GM12878 (cell line): ENCODE results near the gene SLC13A2. TPM values are rescaled to one million over a fixed set of nuclear protein-coding genes. Genes with fewer than 3 reads are reported as not detected.
A peak's percentile ranks its signal among the peaks of the same experiment; 100 is the strongest.

ENCODE experiments used
- ATAC-seq: fragments of 200-7000 bp; cut with Tn5 transposase; 3 replicates; pipeline ENCODE4 v1.9.1; 2020; ENCODE audit warnings: mild to moderate bottlenecking, moderate library complexity
- BruUV-seq: library from RNA; stranded (reverse); fragments of 400-500 nt; replicated peaks from 2 replicates; lab custom pipeline; 2021; lab: Mats Ljungman, UMichigan
- CTCF ChIA-PET: fragments of 300-600 bp; sonication (Branson Sonifier 250); formaldehyde crosslinking; extraction: SDS; loops from one replicate; lab custom pipeline; 2021; ENCODE audit warnings: inconsistent platforms; lab: Yijun Ruan, JAX
- POLR2A ChIA-PET: fragments of 350-600 bp; formaldehyde crosslinking; extraction: SDS; loops from one replicate; lab custom pipeline; 2021; ENCODE audit warnings: inconsistent platforms; lab: Charles Lee
- RAD21 ChIA-PET: fragments of 300-600 bp; sonication (Branson Sonifier 250); formaldehyde crosslinking; loops from one replicate; lab custom pipeline; 2023; ENCODE audit warnings: antibody characterized with exemption; ENCODE audit not compliant: unreplicated experiment; lab: Charles Lee
- SMC1A ChIA-PET: fragments of 300-600 bp; sonication (Branson Sonifier 250); formaldehyde crosslinking; loops from one replicate; lab custom pipeline; 2023; ENCODE audit not compliant: unreplicated experiment, uncharacterized antibody; lab: Charles Lee
- DNase-seq: peaks from one replicate; pipeline ENCODE4 v3.0.0-alpha.2; 2011; ENCODE audit warnings: low read depth, low spot score
- FAIRE-seq: peaks from 3 replicates; lab custom pipeline; 2011; peaks lifted over from hg19 to GRCh38; lab: Jason Lieb, UNC
- H2AFZ ChIP-seq: 2 replicates; pipeline ENCODE4 v1.6.0; 2011; ENCODE audit warnings: low read depth, low read length, control low read depth; ENCODE audit not compliant: control insufficient read depth
- H3K27ac ChIP-seq: 2 replicates; pipeline ENCODE4 v1.5.1; 2011; ENCODE audit warnings: control low read depth; ENCODE audit not compliant: control insufficient read depth, insufficient read depth
- H3K27me3 ChIP-seq, 2 experiments: replicated peaks in 1 of 2; 2 replicates each; pipeline versions ENCODE4 v1.6.0 to v1.6.1; 2011; ENCODE audit warnings: low read length in 1 of 2; ENCODE audit not compliant: control insufficient read depth in 2 of 2, insufficient read depth in 2 of 2
- H3K36me3 ChIP-seq, 2 experiments: 2 replicates each; pipeline ENCODE4 v1.5.1; 2011; ENCODE audit warnings: low read length in 1 of 2; ENCODE audit not compliant: control insufficient read depth in 2 of 2, insufficient read depth in 2 of 2
- H3K4me1 ChIP-seq: 2 replicates; pipeline ENCODE4 v1.6.1; 2011; ENCODE audit warnings: mild to moderate bottlenecking, low read length, moderate library complexity, mixed read lengths; ENCODE audit not compliant: control insufficient read depth, insufficient read depth
- H3K4me2 ChIP-seq: 2 replicates; pipeline ENCODE4 v1.6.0; 2011; ENCODE audit warnings: control low read depth; ENCODE audit not compliant: control insufficient read depth, insufficient read depth
- H3K4me3 ChIP-seq: fragments of 200-600 bp; sonication (generic); 2 replicates; pipeline ENCODE4 v1.5.1; 2016
- H3K79me2 ChIP-seq: 2 replicates; pipeline ENCODE4 v1.6.0; 2011; ENCODE audit warnings: low read length; ENCODE audit not compliant: control insufficient read depth, insufficient read depth
- H3K9ac ChIP-seq: 2 replicates; pipeline ENCODE4 v1.8.0; 2011; ENCODE audit warnings: low read length, control low read depth, mixed read lengths; ENCODE audit not compliant: control insufficient read depth, insufficient read depth
- H3K9me3 ChIP-seq: replicated peaks from 3 replicates; pipeline ENCODE4 v1.5.1; 2011; ENCODE audit warnings: mild to moderate bottlenecking, low read length; ENCODE audit not compliant: control insufficient read depth, insufficient read depth
- H4K20me1 ChIP-seq: 2 replicates; pipeline ENCODE4 v1.6.0; 2011; ENCODE audit not compliant: control insufficient read depth, insufficient read depth
- CBX5 ChIP-seq: sonication (generic); IDR thresholded peaks from 2 replicates; pipeline ENCODE4 v1.6.1; 2016; ENCODE audit warnings: low read depth, moderate library complexity, mild to moderate bottlenecking, inconsistent platforms
- CEBPZ ChIP-seq: fragments of 150-350 bp; IDR thresholded peaks from 2 replicates; pipeline ENCODE4 v1.6.1; 2016; ENCODE audit warnings: low read depth, low read length
- ETV6 ChIP-seq, 2 experiments: fragments of 450-650 bp in 1 of 2; IDR thresholded peaks in 1 of 2; conservative IDR thresholded peaks in 1 of 2; 2 replicates each; pipeline ENCODE4 v1.6.1; 2014; ENCODE audit warnings: antibody characterized with exemption in 1 of 2, borderline replicate concordance in 1 of 2, low read depth in 1 of 2, mild to moderate bottlenecking in 1 of 2, moderate library complexity in 1 of 2
- NFIC ChIP-seq: IDR thresholded peaks from 2 replicates; pipeline ENCODE4 v1.6.1; 2012; ENCODE audit warnings: low read depth, mild to moderate bottlenecking, inconsistent platforms, low read length, moderate library complexity
- TCF7 ChIP-seq: IDR thresholded peaks from 2 replicates; pipeline ENCODE4 v1.6.1; 2014; ENCODE audit warnings: antibody characterized with exemption, borderline replicate concordance
- ZBED1 ChIP-seq: IDR thresholded peaks from 2 replicates; pipeline ENCODE4 v1.6.1; 2016; ENCODE audit warnings: borderline replicate concordance
- ZNF217 ChIP-seq: fragments of 450-650 bp; IDR thresholded peaks from 2 replicates; pipeline ENCODE4 v1.6.1; 2017; ENCODE audit warnings: antibody characterized with exemption, mild to moderate bottlenecking
- ZNF274 ChIP-seq: IDR thresholded peaks from one replicate; pipeline ENCODE4 v1.8.0; 2011; ENCODE audit not compliant: insufficient read length, insufficient read depth
- WGBS: methylation state at CpG from one replicate; pipeline ENCODE4 v1.1.6; 2016; ENCODE audit warnings: low lambda C conversion rate; ENCODE audit not compliant: insufficient replicate concordance, insufficient coverage; ENCODE audit errors: missing lambda C conversion rate; 5-methylcytosine and 5-hydroxymethylcytosine counted together
- in situ Hi-C: fragments of 300-500 bp; cut with MboI; formaldehyde crosslinking; loops from 9 replicates; pipeline ENCODE4 v1.14.3; 2018; ENCODE audit warnings: mixed read lengths
- intact Hi-C: fragments of 100-400 bp; cut with micrococcal nuclease; formaldehyde crosslinking; loops from one replicate; pipeline ENCODE4 v1.14.2; 2022; ENCODE audit not compliant: unreplicated experiment
- polyA plus RNA-seq, 11 experiments: library from polyadenylated mRNA; depleted of rRNA in 4 of 11; unstranded in 6 of 11; stranded (reverse) in 5 of 11; fragments of >200 nt; fragmentation: Nextera tagmentation in 4 of 11; fragmentation: Illumina TruSeq in 1 of 11; extraction: Ambion mirVana in 4 of 11; extraction: Trizol in 1 of 11; gene quantifications; 1 replicate in 1 of 11; 2 replicates in 10 of 11; pipeline versions ENCODE4 v1.2.1 to v1.2.3, GENCODE V29; 2011 to 2016; ENCODE audit warnings: inconsistent platforms in 2 of 11, missing spikeins in 2 of 11, low read depth in 1 of 11
- total RNA-seq, 4 experiments: library from RNA; depleted of rRNA in 3 of 4; stranded (reverse); fragments of >200 nt in 3 of 4; fragmentation: Illumina TruSeq in 1 of 4; extraction: Trizol in 1 of 4; gene quantifications; 2 replicates each; pipeline versions ENCODE4 v1.2.1 to v1.2.3, GENCODE V29; 2013 to 2021
- TF ChIP-seq, protein P1 (sequence below): IDR thresholded peaks from 2 replicates; pipeline ENCODE4 v1.6.1; 2012; ENCODE audit warnings: low read depth, low read length, improper control_type of control experiment
- TF ChIP-seq, protein P2 (sequence below): fragments of 450-650 bp; formaldehyde crosslinking; IDR thresholded peaks from 2 replicates; pipeline ENCODE4 v1.4.0; 2020; ENCODE audit warnings: mild to moderate bottlenecking, moderate library complexity

The SLC13A2 gene
- total and polyA plus RNA-seq, 10 of the 15 experiments (the other 5 are each of a cell fraction or from before 2014, with no cell fraction given): 0.03 to 0.13 (median 0.05) TPM; not detected in 6

DNA sequence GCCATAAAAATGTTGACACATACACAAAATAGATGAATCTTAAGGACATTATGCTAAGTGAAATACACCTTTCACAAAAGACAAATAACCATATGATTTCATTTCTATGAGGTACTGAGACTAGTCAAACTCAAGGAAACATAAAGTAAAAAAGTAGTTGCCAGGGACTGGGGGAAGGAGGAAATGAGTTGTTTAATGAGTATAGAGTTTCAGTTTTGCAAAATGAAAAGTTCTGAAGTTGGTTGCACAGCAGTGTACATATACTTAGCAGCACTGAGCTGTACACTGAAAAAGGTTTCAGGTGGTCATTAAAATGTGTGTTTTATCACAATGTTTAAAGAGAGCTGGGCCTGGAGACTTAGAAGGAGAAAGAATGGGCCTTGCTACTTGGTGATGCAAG is 4.7 kb upstream of the SLC13A2 start (continued):
- TF ChIP-seq ETV6 (conservative IDR thresholded peaks at IDR 0.05 in 1 of 2, IDR thresholded peaks at IDR 0.05 in 1 of 2; ENCODE audit: borderline replicate concordance in 1 of 2, low read depth in 1 of 2) (peak in 1 of 2 experiments; percentile 59; a peak in 1 of 4 replicates), CEBPZ (no peak), NFIC (peak; percentile 55; the same call in 1 of the 2 replicates)
- TF ChIP-seq, all 136 proteins: peak for 10

GRCh38 chr17:28469376-28469775 is 4.1 kb upstream of the SLC13A2 start:
- H3K27ac ChIP-seq: peak overlapping the region; percentile 58
- FAIRE-seq: no peak
- no peaks in the 10 kb centered on the region for H3K9me3 ChIP-seq
- H3K36me3 ChIP-seq: no peaks in the 10 kb centered on the region
- peak overlapping the region; percentile 10; the same call in 1 of the 2 replicates for H2AFZ ChIP-seq
- 76% methylated on average over 8 of the region's 8 CpGs for WGBS
- RAD21 ChIA-PET: interaction anchor here (0.9 kb wide), 1 partner anchor 15 kb away, joined by 5 read pairs; no protein-coding TSS in a partner anchor
- H3K4me2 ChIP-seq: peak overlapping the region; percentile 75
- peak overlapping the region; percentile 37; the same call in 1 of the 2 replicates for H3K9ac ChIP-seq
- CTCF ChIA-PET: interaction anchor here (1.1 kb wide), 1 partner anchor 53 kb away, joined by 4 read pairs; no protein-coding TSS in a partner anchor
- 0 out of 2 replicates have a peak, but pooled peaks cover 3% of the 10 kb centered on the region for H4K20me1 ChIP-seq
- no TSS peak for BruUV-seq
- peaks cover 52% of the 10 kb centered on the region for H3K4me1 ChIP-seq
- H3K4me3 ChIP-seq: no peak overlapping the region
- no peak for ATAC-seq
- H3K27me3 ChIP-seq: no peaks in the 10 kb centered on the region
- in situ Hi-C loops (no loop called here), intact Hi-C loops (no loop called here)
- no peaks in the 10 kb centered on the region for H3K79me2 ChIP-seq
- TF ChIP-seq TCF7: no peak
- no peak for TF ChIP-seq CBX5
- TF ChIP-seq ZNF217: no peak
- no peak for TF ChIP-seq ZBED1
- TF ChIP-seq, protein P1, sequence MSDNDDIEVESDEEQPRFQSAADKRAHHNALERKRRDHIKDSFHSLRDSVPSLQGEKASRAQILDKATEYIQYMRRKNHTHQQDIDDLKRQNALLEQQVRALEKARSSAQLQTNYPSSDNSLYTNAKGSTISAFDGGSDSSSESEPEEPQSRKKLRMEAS: no peak
- TF ChIP-seq ZNF274: no peak
- TF ChIP-seq, protein P2, sequence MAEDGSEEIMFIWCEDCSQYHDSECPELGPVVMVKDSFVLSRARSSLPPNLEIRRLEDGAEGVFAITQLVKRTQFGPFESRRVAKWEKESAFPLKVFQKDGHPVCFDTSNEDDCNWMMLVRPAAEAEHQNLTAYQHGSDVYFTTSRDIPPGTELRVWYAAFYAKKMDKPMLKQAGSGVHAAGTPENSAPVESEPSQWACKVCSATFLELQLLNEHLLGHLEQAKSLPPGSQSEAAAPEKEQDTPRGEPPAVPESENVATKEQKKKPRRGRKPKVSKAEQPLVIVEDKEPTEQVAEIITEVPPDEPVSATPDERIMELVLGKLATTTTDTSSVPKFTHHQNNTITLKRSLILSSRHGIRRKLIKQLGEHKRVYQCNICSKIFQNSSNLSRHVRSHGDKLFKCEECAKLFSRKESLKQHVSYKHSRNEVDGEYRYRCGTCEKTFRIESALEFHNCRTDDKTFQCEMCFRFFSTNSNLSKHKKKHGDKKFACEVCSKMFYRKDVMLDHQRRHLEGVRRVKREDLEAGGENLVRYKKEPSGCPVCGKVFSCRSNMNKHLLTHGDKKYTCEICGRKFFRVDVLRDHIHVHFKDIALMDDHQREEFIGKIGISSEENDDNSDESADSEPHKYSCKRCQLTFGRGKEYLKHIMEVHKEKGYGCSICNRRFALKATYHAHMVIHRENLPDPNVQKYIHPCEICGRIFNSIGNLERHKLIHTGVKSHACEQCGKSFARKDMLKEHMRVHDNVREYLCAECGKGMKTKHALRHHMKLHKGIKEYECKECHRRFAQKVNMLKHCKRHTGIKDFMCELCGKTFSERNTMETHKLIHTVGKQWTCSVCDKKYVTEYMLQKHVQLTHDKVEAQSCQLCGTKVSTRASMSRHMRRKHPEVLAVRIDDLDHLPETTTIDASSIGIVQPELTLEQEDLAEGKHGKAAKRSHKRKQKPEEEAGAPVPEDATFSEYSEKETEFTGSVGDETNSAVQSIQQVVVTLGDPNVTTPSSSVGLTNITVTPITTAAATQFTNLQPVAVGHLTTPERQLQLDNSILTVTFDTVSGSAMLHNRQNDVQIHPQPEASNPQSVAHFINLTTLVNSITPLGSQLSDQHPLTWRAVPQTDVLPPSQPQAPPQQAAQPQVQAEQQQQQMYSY (CRISPR knock-in tag): no peak
- SMC1A ChIA-PET: interaction anchor here (0.7 to 1.5 kb wide), 6 partner anchors 15 to 82 kb away, joined by 3 to 7 read pairs (median 4); no protein-coding TSS in a partner anchor
- POLR2A ChIA-PET: interaction anchor here (1.1 kb wide), 1 partner anchor 34 kb away, joined by 3 read pairs; no protein-coding TSS in a partner anchor
- no peak for DNase-seq
